GM21619 (cell line): ENCODE data around the gene QDPR.
A peak's percentile ranks its signal among the peaks of the same experiment; 100 is the strongest.

Experiments used
- ATAC-seq: cut with Tn5 transposase; IDR thresholded peaks from one replicate; pipeline ENCODE4 v1.9.1; 2021; ENCODE audit not compliant: unreplicated experiment

QDPR gene

GRCh38 chr4:17528551-17529165 lies 16.8 kb upstream of the QDPR start:
- ATAC-seq: no peak

- no peak for ATAC-seq
Observed at GRCh38 chr4:17526695-17527477, 15.0 kb upstream of the QDPR start.

GRCh38 chr4:17523662-17524061 lies 11.8 kb upstream of the QDPR start:
- no peak for ATAC-seq

GRCh38 chr4:17521595-17521994 lies 9.7 kb upstream of the QDPR start:
- ATAC-seq: no peak

- no peak for ATAC-seq
Observed at GRCh38 chr4:17517664-17518063, 5.8 kb upstream of the QDPR start.

GRCh38 chr4:17516980-17517379 lies 5.1 kb upstream of the QDPR start:
- no peak for ATAC-seq

- ATAC-seq: no peak
Observed at GRCh38 chr4:17515445-17516407, 3.8 kb upstream of the QDPR start.

- no peak for ATAC-seq
Observed at GRCh38 chr4:17514865-17515264, 3.0 kb upstream of the QDPR start, which contains the start of gene CLRN2. TSS of gene CLRN2 (plus strand) at chr4:17515165. CDS start at chr4:17515267, 102 bp downstream.

GRCh38 chr4:17512973-17513665 lies 1.2 kb upstream of the QDPR start:
- no peak for ATAC-seq

GRCh38 chr4:17511509-17511949 lies 361 bp downstream of the QDPR start:
- ATAC-seq: peak; percentile 52

GRCh38 chr4:17511051-17511450 lies 839 bp downstream of the QDPR start:
- ATAC-seq: no peak

- no peak for ATAC-seq
Observed at GRCh38 chr4:17510582-17510981, 1.3 kb downstream of the QDPR start.

- ATAC-seq: no peak
Observed at GRCh38 chr4:17504081-17504480, 7.8 kb downstream of the QDPR start.

- ATAC-seq: no peak
Observed at GRCh38 chr4:17502756-17503155, 9.1 kb downstream of the QDPR start.

GRCh38 chr4:17500574-17500973 lies 11.3 kb downstream of the QDPR start:
- no peak for ATAC-seq

- ATAC-seq: no peak
Observed at GRCh38 chr4:17497890-17498523, 13.9 kb downstream of the QDPR start.

- ATAC-seq: no peak
Observed at GRCh38 chr4:17494258-17495190, 17.4 kb downstream of the QDPR start.

GRCh38 chr4:17493619-17494018 lies 18.3 kb downstream of the QDPR start:
- no peak for ATAC-seq

GRCh38 chr4:17492876-17493275 lies 19.0 kb downstream of the QDPR start:
- no peak for ATAC-seq
